Activated CD8-positive, alpha-beta memory T cell treated with anti-CD3 and anti-CD28 coated beads, Interleukin-2, amount 50 U/mL, for 24 hours (primary cell): Measurements from ENCODE around the gene BMP10.

ENCODE experiments used
- DNase-seq: peaks from one replicate; pipeline ENCODE4 v3.0.0-alpha.2; 2020; ENCODE audit errors: extremely low read depth

BMP10 gene

DNA sequence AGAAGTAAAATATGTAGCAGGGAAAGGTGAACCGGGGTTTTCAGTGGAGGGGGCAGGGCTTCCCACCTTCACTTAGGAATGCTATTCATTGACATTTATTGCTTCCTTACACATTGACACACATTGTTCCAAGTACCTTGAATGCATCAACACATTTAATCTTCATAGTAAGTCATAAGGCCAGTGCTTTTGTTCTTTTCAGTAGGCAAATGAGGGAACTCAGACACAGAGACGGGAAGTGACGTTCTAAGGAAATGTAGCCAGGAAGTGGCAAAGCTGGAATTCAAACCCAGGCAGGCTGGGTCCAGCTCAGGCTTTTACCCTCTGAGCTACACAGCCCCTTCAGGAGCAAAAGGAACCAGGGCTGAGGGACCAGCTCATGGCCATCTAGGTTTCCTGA, 20.7 kb downstream of the BMP10 start:
- no peak for DNase-seq

GRCh38 chr2:68849579-68850030, 21.6 kb downstream of the BMP10 start:
- no peak for DNase-seq

DNA sequence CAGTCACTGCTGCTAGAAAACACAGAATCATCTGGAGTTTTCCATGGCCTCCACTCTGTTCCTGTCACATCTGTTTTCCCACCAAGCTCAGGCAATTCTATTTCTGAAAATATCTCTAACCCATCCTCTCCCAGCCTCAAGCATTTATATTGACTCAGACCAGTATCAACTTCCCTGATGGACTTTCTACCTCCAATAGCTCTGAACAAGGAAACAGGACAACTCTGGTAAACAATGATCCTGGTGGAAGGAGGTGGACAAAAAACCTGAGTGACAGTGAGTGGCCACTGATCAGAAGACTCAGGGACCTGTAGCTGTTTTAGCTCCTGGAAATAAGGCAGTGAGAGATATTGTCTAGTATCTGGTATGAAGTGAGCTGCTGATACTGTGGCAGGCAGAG, 23.4 kb downstream of the BMP10 start:
- DNase-seq, result no peak

DNA sequence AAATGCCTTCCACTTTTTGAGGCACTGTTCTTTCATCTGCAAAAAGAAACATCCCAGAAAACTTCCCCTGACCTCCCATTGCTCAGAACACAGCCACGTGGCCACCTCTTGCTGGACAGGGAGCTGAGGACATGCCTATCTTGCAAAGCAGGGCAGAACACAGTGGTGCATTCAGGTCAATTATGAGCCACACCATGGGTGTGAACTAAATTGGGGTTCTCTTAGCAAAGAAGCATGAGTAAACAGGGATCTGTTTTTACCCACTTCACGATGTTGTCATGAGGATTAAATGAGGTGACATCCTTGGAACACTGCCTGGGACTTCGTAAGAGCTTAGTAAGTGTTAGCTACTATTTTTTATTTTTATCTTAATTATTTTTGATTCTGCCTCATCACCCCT, 25.1 kb downstream of the BMP10 start:
- no peak for DNase-seq

DNA sequence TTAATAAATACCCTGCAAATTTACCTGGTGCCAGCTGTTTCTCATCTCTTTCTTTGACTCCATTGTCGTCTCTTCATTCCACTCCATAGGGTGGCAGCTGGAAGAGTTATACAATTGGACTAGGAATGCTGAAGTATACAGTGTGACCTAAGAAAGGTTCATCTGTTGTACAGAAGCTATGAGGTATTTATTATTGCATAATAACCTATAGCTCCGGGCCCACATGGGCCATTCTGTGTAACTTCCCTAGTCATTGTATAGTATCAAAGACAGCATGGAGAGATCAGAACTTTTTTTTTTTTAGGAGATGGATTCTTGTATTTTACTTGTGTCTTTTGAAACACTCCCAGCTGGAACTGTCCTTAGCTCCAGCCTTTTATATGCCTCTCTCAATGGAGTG, 26.2 kb downstream of the BMP10 start:
- no peak for DNase-seq

GRCh38 chr2:68839260-68839833, 31.9 kb downstream of the BMP10 start:
- DNase-seq, result no peak

- DNase-seq, result no peak
Observed at GRCh38 chr2:68838641-68839040, 32.6 kb downstream of the BMP10 start.

- DNase-seq, result no peak
Observed at GRCh38 chr2:68837861-68838341, 33.3 kb downstream of the BMP10 start.

DNA sequence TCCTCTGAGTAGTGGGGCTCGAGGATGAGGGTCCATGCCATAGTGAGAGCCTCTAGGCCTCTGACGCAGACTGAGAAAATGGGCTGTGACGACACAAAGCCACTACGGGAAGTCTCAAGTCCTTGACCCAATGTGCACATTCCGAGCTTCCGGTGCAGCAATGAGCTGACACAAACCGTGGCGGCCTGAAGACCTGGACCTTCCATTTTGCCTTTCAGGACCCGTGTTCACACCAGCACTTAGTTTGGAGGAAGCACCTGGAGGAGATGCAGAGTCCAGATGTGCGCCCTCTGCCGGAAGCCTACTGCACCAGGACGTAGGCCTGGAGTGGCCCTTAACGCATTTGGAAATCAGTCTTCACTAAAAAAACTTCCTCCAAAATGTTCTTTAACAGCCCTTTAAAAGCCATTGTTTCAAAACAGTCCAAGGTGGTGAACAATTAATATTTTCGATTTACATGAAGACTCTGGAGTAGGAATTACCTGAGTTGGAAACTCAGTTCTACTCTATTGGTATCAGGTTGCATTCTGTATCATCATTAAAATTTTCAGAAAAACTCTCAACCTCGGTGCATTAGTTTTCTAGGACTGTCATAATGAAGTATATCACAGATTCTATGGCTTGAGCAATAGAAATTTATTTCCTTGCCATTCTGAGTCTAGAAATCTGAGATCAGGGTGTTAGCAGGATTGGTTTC, 33.9 kb downstream of the BMP10 start:
- peak; percentile 15 for DNase-seq

DNA sequence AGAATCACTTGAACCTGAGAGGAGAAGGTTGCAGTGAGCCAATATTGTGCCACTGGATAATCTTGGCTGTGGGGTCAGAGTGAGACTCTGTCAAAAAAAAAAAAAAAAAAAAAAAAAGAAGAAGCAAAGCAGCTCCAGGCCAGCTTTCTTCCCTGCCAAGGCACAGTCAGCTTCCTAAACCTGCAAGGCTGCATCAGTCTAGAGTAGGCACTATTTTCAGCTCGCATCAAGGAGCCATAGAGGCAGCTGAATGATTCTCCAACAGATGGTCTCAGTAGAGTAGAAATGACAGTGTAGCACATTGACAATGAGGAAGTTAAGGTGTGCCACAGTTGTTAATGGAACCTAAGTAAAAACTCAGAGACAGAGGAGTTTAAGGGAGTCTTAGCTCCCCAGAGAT, 35.6 kb downstream of the BMP10 start:
- DNase-seq, result no peak

GRCh38 chr2:68834737-68835376, 36.3 kb downstream of the BMP10 start:
- DNase-seq, result no peak

DNA sequence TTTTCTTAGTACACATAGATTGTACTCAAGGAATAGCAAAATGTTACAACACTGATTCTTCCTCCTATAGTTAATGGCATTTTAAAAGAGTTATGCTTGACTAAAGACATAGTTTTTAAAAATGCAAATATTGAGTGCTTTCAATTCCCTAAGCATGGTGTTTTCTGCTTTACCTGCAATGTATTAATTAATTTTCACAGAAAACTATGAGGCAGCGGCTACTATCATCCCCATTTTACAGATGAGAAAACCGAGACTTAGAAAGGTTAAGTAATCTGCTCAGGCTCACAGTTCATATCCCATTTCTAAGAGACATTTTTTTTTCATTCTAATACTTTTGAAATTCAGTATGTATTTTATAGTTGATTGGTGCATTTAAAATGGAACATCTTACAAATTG, 38.0 kb downstream of the BMP10 start:
- DNase-seq, result no peak

DNA sequence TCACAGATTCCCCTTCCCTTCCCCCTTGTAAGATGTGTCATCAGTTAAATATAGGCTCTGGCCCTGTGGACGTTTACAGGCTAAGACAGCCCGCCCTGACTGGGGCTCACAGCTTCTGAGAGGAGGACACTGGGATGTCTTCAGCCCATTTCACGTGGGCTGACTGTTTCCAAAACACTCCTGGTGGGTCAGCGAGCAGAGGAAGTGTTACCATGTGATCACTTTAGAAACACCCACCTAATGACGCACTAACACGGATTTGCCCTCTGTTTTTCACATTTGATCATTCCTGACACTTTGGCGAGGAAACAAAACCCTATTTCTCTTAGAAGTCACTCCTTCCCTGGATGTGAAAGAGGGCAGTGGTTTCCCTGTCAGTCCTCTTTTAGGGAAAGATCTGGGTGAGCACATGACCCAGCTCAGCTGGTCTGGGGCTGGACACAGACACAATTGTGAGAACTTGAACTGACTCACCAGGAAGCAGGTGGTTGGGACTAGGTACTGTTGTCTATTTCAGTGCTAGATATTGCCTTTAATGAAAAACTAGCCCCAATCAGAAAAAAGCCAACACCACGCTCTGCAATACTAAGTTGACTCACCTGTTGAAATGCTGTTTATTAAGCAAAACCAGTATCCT, 38.8 kb downstream of the BMP10 start:
- no peak for DNase-seq

DNA sequence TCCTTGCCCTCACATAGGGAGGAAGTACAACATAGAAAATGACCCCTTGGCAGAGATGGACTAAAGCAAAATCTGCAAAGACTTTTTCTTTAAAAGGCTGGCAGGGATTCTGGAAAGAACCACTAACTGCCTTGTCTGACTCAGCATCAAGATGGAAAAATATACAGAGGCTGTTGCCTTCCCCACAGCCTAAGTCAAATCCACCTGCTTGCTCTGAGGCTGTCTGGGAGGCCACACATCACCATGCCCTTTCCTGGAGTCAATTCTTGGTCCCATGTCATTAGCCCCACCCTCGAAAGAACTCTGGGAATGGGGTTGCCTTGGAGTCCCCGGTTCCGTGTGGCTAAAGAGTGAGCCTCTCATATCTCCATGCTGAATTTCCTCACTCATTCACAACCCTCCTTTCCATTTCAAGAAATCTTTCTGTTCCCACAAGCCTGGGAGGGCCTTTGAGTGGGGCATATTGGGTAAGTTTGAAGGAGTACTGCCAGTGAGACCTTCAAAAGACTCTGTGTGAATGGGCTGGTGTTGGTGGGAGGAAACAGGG, 39.4 kb downstream of the BMP10 start:
- DNase-seq, result no peak

DNA sequence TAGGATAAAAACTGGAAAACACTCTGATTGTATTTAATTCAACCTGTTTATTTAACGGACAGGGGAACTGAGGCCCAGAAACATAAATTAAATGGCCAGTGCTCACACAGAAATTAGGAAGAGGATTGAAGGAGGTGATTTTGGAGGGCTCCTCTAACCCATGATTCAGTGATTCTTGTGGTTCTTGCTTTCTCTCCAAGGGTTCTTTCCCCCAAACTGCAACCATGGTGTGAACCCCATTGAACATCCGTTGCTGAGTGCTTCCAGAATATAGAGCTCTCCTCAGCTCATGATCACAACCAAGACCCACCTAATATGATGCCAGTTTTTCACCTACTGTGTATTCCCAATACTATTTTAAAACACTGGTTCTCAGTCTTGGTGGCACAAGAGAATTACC, 41.4 kb downstream of the BMP10 start:
- DNase-seq, result no peak

DNA sequence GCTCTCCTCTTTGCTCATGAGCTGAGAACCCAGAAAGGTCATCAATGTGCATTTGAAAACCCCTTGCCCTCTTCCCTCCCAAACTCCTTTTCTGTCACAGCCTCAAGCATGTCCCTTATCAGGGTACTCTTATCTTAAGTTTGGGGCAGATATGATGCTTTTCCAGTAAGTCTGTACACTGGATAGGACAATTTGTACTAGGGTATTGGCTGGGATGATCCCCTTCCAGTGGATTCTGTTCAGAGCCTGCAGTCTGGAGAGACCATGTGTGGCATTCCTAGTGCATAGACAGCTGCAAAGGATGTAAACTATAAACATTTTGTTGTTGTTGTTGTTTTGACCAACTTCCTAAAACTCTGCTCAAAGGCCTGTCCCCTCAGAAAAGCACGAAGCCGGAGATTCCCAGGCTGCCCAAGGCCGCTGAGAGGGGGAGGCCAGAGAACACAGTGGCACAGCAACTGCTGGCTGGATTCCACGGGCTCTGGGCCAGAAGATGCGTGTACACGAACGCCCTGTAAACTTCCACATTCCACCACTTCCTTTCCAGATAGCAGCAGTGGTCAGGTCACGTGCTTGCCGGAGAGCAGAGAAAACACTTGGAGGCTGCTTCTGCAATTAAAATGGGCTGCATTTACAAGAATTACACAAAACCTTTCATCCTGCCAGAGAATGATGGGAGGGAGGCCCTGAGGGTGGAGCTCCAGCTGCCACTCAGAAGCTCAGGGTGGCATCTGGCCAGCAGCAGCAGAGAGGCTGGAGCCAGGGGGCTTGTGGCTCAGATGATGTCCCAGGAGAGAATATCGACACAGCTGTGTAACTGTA, 42.1 kb downstream of the BMP10 start:
- peak; percentile 13 for DNase-seq

DNA sequence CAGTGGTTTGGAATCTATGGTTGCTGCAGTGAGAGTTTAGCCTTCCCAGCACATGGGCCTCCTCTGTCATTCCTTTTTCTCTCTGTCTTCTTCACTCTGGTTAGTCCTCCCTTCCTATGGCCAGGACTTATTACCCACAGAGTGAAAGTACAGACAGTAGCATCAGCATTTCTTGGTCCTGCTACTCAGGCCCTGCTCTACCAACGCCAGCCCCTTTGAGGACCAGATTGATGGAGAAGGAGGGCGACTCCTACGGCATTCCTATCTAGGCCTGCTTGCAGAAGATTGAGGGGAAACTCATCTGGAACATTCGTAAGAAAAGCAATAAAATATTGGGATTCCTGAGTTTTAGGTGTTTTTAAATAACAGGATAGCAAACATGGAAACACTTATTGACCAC, 43.5 kb downstream of the BMP10 start:
- DNase-seq, result no peak

- DNase-seq, result no peak
Observed at GRCh38 chr2:68825866-68826265, 45.3 kb downstream of the BMP10 start.

- no peak for DNase-seq
Observed at GRCh38 chr2:68824831-68825230, 46.4 kb downstream of the BMP10 start.

DNA sequence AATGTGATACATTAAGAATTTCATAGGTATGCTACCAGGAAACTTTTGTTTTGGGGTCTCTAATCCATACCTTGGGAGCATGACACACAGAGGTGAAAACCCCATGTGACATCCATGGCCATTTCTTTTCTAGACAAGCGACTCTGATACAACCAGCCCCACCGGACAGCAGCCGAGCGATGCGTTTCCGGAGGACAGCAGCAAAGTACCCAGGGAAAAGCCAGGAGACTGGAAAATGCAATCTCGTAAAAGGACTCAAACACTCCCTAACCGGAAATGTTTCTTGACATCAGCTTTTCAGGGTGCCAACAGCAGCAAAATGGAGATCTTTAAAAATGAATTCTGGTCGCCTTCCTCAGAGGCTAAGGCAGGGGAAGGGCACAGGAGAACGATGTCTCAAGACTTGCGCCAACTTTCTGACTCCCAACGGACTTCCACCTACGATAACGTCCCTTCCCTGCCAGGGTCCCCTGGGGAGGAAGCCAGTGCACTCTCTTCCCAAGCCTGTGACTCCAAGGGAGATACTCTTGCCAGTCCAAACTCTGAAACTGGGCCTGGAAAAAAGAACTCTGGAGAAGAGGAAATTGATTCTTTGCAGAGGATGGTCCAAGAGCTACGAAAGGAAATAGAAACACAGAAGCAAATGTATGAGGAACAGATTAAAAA, 48.9 kb downstream of the BMP10 start:
- no peak for DNase-seq

DNA sequence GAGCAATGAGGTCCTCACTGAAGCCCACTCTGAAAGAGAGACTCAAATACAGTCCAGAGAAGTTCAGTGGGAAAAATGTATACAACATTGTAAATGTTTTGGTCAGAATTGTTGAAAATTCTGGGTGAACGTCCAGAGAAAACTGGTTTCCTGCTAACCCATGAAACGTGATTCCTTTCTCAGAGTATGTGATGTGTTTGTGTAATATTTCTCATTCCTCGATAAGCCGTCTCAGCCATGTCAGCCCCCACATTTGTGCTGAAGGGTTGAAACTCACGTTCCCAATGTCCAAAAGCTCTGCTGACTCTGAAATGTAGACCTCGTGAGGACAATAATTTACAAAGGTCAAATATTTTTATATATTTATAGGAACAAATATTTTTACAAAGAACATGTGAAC, 51.6 kb downstream of the BMP10 start:
- DNase-seq, result no peak
